Hepatocyte (in vitro differentiated cells): ENCODE data around the gene MIGA2.

Source experiments
- CTCF ChIP-seq: fragments of 200-600 bp; sonication (generic); IDR thresholded peaks from 2 replicates; pipeline ENCODE4 v1.5.1; 2016; ENCODE audit warnings: antibody characterized with exemption, mild to moderate bottlenecking; ENCODE audit not compliant: poor library complexity
- EZH2 ChIP-seq: fragments of 200-600 bp; sonication (generic); IDR thresholded peaks from 2 replicates; pipeline ENCODE4 v1.6.1; 2016; ENCODE audit warnings: antibody characterized with exemption, mild to moderate bottlenecking, borderline replicate concordance
- EZH2phosphoT487 ChIP-seq: fragments of 200-600 bp; sonication (generic); IDR thresholded peaks from one replicate; pipeline ENCODE4 v1.6.1; 2018; ENCODE audit warnings: antibody characterized with exemption, mild to moderate bottlenecking, low read depth, moderate library complexity; ENCODE audit not compliant: unreplicated experiment, severe bottlenecking

- TF ChIP-seq EZH2 (no peak), CTCF (no peak), EZH2phosphoT487 (no peak)
Observed at GRCh38 chr9:129023908-129024233, 12.6 kb upstream of the MIGA2 start.
